ENCODE results near the gene NTNG1.
A peak's percentile ranks its signal among the peaks of the same experiment; 100 is the strongest.

NTNG1 gene

DNA sequence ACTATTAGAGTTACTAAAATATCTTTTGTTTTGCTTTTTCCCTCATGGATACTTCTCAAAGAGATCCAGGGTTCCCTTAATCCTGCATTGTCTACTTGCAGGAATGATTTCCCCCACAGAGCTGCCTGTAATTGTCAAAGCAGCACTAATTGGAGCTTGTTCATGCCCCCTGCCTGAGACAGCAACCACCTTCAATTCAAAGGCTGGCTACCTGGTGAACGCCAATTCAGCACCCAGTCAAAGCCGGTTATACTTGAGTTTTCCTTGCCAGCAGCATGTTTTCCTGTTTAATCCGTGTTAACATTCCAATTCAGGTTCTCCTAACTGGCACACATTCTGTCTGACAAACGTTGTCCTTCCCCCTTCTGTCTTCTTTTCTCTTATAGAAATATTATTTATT lies 382.9 kb downstream of the NTNG1 start:
- ATAC-seq (ENCODE audit: insufficient read depth, low read depth) (no peak), DNase-seq (no peak)
- Histone ChIP-seq H3K9me3 (ENCODE audit: insufficient read depth, low read length, severe bottlenecking) (no peaks in the 10 kb centered on the region), H2AFZ (ENCODE audit: low read depth, low read length) (no peak overlapping the region), H3K27me3 (ENCODE audit: insufficient read depth, low read length, poor library complexity) (no peaks in the 10 kb centered on the region), H3K36me3 (ENCODE audit: insufficient read depth, low read length) (no peaks in the 10 kb centered on the region), H3K4me1 (ENCODE audit: insufficient read depth, low read length) (peaks cover 27% of the 10 kb centered on the region), H3K79me2 (ENCODE audit: insufficient read depth, low read length) (no peaks in the 10 kb centered on the region), H3K27ac (ENCODE audit: low read length) (no peak overlapping the region), H4K20me1 (ENCODE audit: insufficient read depth, low read length) (no peaks in the 10 kb centered on the region), H3K4me2 (ENCODE audit: insufficient read depth, low read length) (no peak overlapping the region), H3K9ac (ENCODE audit: low read depth, low read length) (no peak overlapping the region), H3K4me3 (ENCODE audit: low read depth in 1 of 2, low read length in 2 of 2) (no peak overlapping the region)
- no peak for TF ChIP-seq EZH2 (IDR thresholded peaks at IDR 0.05; ENCODE audit: borderline replicate concordance, low read depth, low read length, severe bottlenecking)
- TF ChIP-seq, protein P1, sequence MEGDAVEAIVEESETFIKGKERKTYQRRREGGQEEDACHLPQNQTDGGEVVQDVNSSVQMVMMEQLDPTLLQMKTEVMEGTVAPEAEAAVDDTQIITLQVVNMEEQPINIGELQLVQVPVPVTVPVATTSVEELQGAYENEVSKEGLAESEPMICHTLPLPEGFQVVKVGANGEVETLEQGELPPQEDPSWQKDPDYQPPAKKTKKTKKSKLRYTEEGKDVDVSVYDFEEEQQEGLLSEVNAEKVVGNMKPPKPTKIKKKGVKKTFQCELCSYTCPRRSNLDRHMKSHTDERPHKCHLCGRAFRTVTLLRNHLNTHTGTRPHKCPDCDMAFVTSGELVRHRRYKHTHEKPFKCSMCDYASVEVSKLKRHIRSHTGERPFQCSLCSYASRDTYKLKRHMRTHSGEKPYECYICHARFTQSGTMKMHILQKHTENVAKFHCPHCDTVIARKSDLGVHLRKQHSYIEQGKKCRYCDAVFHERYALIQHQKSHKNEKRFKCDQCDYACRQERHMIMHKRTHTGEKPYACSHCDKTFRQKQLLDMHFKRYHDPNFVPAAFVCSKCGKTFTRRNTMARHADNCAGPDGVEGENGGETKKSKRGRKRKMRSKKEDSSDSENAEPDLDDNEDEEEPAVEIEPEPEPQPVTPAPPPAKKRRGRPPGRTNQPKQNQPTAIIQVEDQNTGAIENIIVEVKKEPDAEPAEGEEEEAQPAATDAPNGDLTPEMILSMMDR (IDR thresholded peaks at IDR 0.05; ENCODE audit: borderline replicate concordance, extremely low read depth, low read length, poor library complexity, severe bottlenecking): no peak

DNA sequence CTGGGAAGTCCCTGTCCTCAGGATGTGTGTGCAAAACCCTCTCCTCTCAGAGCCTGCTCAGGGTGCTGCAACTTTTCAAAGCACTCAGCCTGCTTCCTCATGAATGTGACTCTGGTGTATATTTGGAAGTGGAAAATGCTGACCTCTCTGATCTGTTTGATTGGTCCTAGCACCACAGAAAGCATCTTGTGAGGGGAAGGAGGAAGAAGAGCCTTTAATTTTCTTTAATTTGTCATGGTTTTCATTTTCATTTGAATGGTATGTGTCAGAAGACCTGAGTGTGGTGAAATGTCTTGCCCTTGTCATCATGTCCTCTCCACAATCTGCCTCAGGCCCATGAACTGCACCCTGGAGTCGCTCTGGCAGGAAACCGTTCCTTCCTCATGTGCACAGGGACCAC lies 383.5 kb downstream of the NTNG1 start:
- Histone ChIP-seq H3K4me2 (ENCODE audit: insufficient read depth, low read length) (no peak overlapping the region), H3K27ac (ENCODE audit: low read length) (no peak overlapping the region), H2AFZ (ENCODE audit: low read depth, low read length) (no peak overlapping the region), H3K4me1 (ENCODE audit: insufficient read depth, low read length) (peaks cover 27% of the 10 kb centered on the region), H3K27me3 (ENCODE audit: insufficient read depth, low read length, poor library complexity) (no peaks in the 10 kb centered on the region), H3K9me3 (ENCODE audit: insufficient read depth, low read length, severe bottlenecking) (no peaks in the 10 kb centered on the region), H3K79me2 (ENCODE audit: insufficient read depth, low read length) (no peaks in the 10 kb centered on the region), H4K20me1 (ENCODE audit: insufficient read depth, low read length) (no peaks in the 10 kb centered on the region), H3K9ac (ENCODE audit: low read depth, low read length) (no peak overlapping the region), H3K36me3 (ENCODE audit: insufficient read depth, low read length) (no peaks in the 10 kb centered on the region), H3K4me3 (ENCODE audit: low read depth in 1 of 2, low read length in 2 of 2) (no peak overlapping the region)
- DNase-seq (no peak), ATAC-seq (ENCODE audit: insufficient read depth, low read depth) (no peak)
- no peak for TF ChIP-seq EZH2 (IDR thresholded peaks at IDR 0.05; ENCODE audit: borderline replicate concordance, low read depth, low read length, severe bottlenecking)
- TF ChIP-seq, protein P1 (IDR thresholded peaks at IDR 0.05; ENCODE audit: borderline replicate concordance, extremely low read depth, low read length, poor library complexity, severe bottlenecking): no peak

DNA sequence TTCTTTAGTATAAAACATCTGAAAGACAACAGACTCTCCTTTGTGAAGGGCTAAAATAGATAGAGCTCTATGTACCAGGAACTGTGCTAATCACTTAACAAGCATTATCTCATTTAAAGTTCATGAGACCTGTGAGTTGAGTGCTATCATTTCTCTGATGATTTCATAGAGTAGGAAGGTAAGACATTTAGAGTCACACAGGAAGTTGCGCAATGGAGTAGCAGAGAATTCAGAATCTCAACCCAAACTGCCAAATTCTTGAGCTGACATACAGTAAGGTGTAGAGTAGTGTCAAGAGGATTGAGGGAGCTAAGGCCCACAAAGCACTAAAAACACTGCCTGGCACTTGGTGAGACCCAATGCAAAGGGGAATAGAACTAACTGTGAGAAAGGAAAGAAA lies 384.3 kb downstream of the NTNG1 start:
- TF ChIP-seq EZH2 (IDR thresholded peaks at IDR 0.05; ENCODE audit: borderline replicate concordance, low read depth, low read length, severe bottlenecking): no peak
- TF ChIP-seq, protein P1 (IDR thresholded peaks at IDR 0.05; ENCODE audit: borderline replicate concordance, extremely low read depth, low read length, poor library complexity, severe bottlenecking): no peak
- DNase-seq (peak; percentile 32), ATAC-seq (ENCODE audit: insufficient read depth, low read depth) (peak; percentile 63)
- Histone ChIP-seq H3K27ac (ENCODE audit: low read length) (no peak overlapping the region), H3K4me2 (ENCODE audit: insufficient read depth, low read length) (no peak overlapping the region), H2AFZ (ENCODE audit: low read depth, low read length) (0 out of 2 replicates have a peak overlapping the region, but pooled peaks have one; percentile 3), H3K9me3 (ENCODE audit: insufficient read depth, low read length, severe bottlenecking) (no peaks in the 10 kb centered on the region), H3K27me3 (ENCODE audit: insufficient read depth, low read length, poor library complexity) (no peaks in the 10 kb centered on the region), H3K9ac (ENCODE audit: low read depth, low read length) (no peak overlapping the region), H3K36me3 (ENCODE audit: insufficient read depth, low read length) (no peaks in the 10 kb centered on the region), H3K79me2 (ENCODE audit: insufficient read depth, low read length) (no peaks in the 10 kb centered on the region), H4K20me1 (ENCODE audit: insufficient read depth, low read length) (no peaks in the 10 kb centered on the region), H3K4me3 (ENCODE audit: low read depth in 1 of 2, low read length in 2 of 2) (no peak overlapping the region), H3K4me1 (ENCODE audit: insufficient read depth, low read length) (peaks cover 27% of the 10 kb centered on the region)

DNA sequence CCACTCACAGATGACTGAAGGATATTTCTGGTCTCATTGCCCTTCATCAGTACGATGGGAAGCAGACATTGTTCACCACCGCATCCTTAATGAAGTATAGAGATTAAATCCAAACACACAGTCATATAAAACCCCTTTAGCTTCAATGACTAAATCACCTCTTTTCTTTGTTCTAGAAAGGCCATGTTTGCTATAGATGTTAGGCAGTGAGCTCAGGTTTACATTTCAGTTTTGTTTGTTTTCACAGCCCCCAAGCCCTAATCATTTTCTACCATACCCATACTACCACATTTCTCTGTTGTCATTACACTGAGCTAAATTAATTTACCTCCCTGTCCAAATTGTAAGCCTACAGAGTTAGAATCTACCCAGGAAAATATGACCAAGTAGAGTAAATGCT lies 385.1 kb downstream of the NTNG1 start:
- Histone ChIP-seq H3K4me1 (ENCODE audit: insufficient read depth, low read length) (peaks cover 27% of the 10 kb centered on the region), H3K79me2 (ENCODE audit: insufficient read depth, low read length) (no peaks in the 10 kb centered on the region), H3K27me3 (ENCODE audit: insufficient read depth, low read length, poor library complexity) (no peaks in the 10 kb centered on the region), H3K4me3 (ENCODE audit: low read depth in 1 of 2, low read length in 2 of 2) (no peak overlapping the region), H2AFZ (ENCODE audit: low read depth, low read length) (no peak overlapping the region), H3K36me3 (ENCODE audit: insufficient read depth, low read length) (no peaks in the 10 kb centered on the region), H3K27ac (ENCODE audit: low read length) (no peak overlapping the region), H3K9ac (ENCODE audit: low read depth, low read length) (no peak overlapping the region), H3K4me2 (ENCODE audit: insufficient read depth, low read length) (no peak overlapping the region), H3K9me3 (ENCODE audit: insufficient read depth, low read length, severe bottlenecking) (no peaks in the 10 kb centered on the region), H4K20me1 (ENCODE audit: insufficient read depth, low read length) (no peaks in the 10 kb centered on the region)
- TF ChIP-seq, protein P1 (IDR thresholded peaks at IDR 0.05; ENCODE audit: borderline replicate concordance, extremely low read depth, low read length, poor library complexity, severe bottlenecking): no peak
- DNase-seq (no peak), ATAC-seq (ENCODE audit: insufficient read depth, low read depth) (no peak)

Data from DND-41 (cell line).